HepG2 (cell line): ENCODE data around the gene TMEM167B. TPM values are rescaled to one million over a fixed set of nuclear protein-coding genes. Genes with fewer than 3 reads are reported as not detected.

ENCODE experiments used
- ATAC-seq: fragments of 200-7000 bp; cut with Tn5 transposase; 3 replicates; pipeline ENCODE4 v1.9.1; 2020; ENCODE audit warnings: mild to moderate bottlenecking, moderate library complexity
- BruUV-seq: library from RNA; stranded (reverse); fragments of 400-500 nt; replicated peaks from 2 replicates; lab custom pipeline; 2021; lab: Mats Ljungman, UMichigan
- CTCF ChIA-PET: fragments of 300-600 bp; formaldehyde crosslinking; extraction: SDS; loops from one replicate; lab custom pipeline; 2021; ENCODE audit warnings: low total read pairs, inconsistent platforms, low intra/inter-chr PET ratio; lab: Yijun Ruan, JAX
- POLR2A ChIA-PET: fragments of 350-600 bp; sonication (Branson Sonifier 250); formaldehyde crosslinking; loops from one replicate; lab custom pipeline; 2020; ENCODE audit warnings: antibody characterized with exemption, inconsistent platforms; lab: Yijun Ruan, JAX
- DNase-seq: peaks from one replicate; pipeline ENCODE4 v3.0.0-alpha.2; 2015; ENCODE audit warnings: low spot score
- FAIRE-seq: peaks from 3 replicates; lab custom pipeline; 2011; peaks lifted over from hg19 to GRCh38; lab: Jason Lieb, UNC
- H2AFZ ChIP-seq: one replicate; pipeline ENCODE4 v1.6.1; 2011; ENCODE audit warnings: low read length, inconsistent platforms
- H3K27ac ChIP-seq: fragments of 300-600 bp; 3 replicates; pipeline ENCODE4 v1.8.0; 2011; ENCODE audit warnings: mixed run types, mild to moderate bottlenecking, mixed read lengths, low read length, inconsistent platforms; ENCODE audit not compliant: insufficient read depth; ENCODE audit errors: extremely low read length
- H3K27me3 ChIP-seq, 2 experiments: fragments of 200-600 bp in 1 of 2; 2 replicates in 1 of 2; 3 replicates in 1 of 2; pipeline versions ENCODE4 v1.6.0 to v1.8.0; 2011; ENCODE audit warnings: low read length in 2 of 2, mild to moderate bottlenecking in 2 of 2, moderate library complexity in 2 of 2, inconsistent platforms in 1 of 2; ENCODE audit not compliant: insufficient read depth in 2 of 2, control insufficient read depth in 1 of 2
- H3K36me3 ChIP-seq, 2 experiments: fragments of 200-600 bp in 1 of 2; replicated peaks in 1 of 2; 2 replicates in 1 of 2; 3 replicates in 1 of 2; pipeline versions ENCODE4 v1.5.1 to v1.8.0; 2011; ENCODE audit warnings: low read length in 2 of 2, inconsistent platforms in 1 of 2; ENCODE audit not compliant: insufficient read depth in 2 of 2, control insufficient read depth in 1 of 2
- H3K4me1 ChIP-seq: 2 replicates; pipeline ENCODE4 v1.5.1; 2012; ENCODE audit warnings: low read length, inconsistent platforms; ENCODE audit not compliant: insufficient read depth
- H3K4me2 ChIP-seq: 2 replicates; pipeline ENCODE4 v1.6.0; 2011; ENCODE audit warnings: low read depth, low read length, inconsistent platforms
- H3K4me3 ChIP-seq, 3 experiments: fragments of 200-600 bp in 1 of 3; sonication (generic), shearing (Covaris generic) in 1 of 3; replicated peaks in 1 of 3; 2 replicates each; pipeline ENCODE4 v1.5.1; 2011 to 2016; ENCODE audit warnings: low read length in 3 of 3, inconsistent platforms in 2 of 3, low read depth in 2 of 3, mild to moderate bottlenecking in 2 of 3, control low read depth in 1 of 3, mixed read lengths in 1 of 3; ENCODE audit not compliant: insufficient read depth in 1 of 3
- H3K79me2 ChIP-seq: one replicate; pipeline ENCODE4 v1.6.1; 2011; ENCODE audit warnings: low read length, inconsistent platforms; ENCODE audit not compliant: insufficient read depth
- H3K9ac ChIP-seq: 2 replicates; pipeline ENCODE4 v1.6.0; 2011; ENCODE audit warnings: mild to moderate bottlenecking, low read depth, low read length, inconsistent platforms; ENCODE audit not compliant: insufficient read depth
- H3K9me3 ChIP-seq: 2 replicates; pipeline ENCODE4 v1.5.1; 2012; ENCODE audit warnings: mild to moderate bottlenecking, low read length
- H4K20me1 ChIP-seq: 2 replicates; pipeline ENCODE4 v1.6.0; 2011; ENCODE audit warnings: inconsistent platforms, mild to moderate bottlenecking, low read length, moderate library complexity; ENCODE audit not compliant: insufficient read depth
- ARID3A ChIP-seq: IDR thresholded peaks from 2 replicates; pipeline ENCODE4 v1.6.1; 2012; ENCODE audit warnings: low read depth, low read length, improper control_type of control experiment
- FOXO4 ChIP-seq: sonication (generic); formaldehyde crosslinking; conservative IDR thresholded peaks from 2 replicates; pipeline ENCODE4 v1.8.1; 2023; ENCODE audit warnings: missing genetic modification reagents
- GMEB1 ChIP-seq: sonication (generic); formaldehyde crosslinking; IDR thresholded peaks from 2 replicates; pipeline ENCODE4 v1.5.1; 2020; ENCODE audit warnings: missing genetic modification reagents, mild to moderate bottlenecking, borderline replicate concordance
- KLF15 ChIP-seq: sonication (generic); formaldehyde crosslinking; IDR thresholded peaks from 2 replicates; pipeline ENCODE4 v1.8.1; 2023; ENCODE audit warnings: borderline replicate concordance, mild to moderate bottlenecking, inconsistent platforms, missing genetic modification reagents, mixed read lengths
- RNF219 ChIP-seq: sonication (generic); formaldehyde crosslinking; IDR thresholded peaks from 2 replicates; pipeline ENCODE4 v1.5.0; 2020; ENCODE audit warnings: mild to moderate bottlenecking, missing genetic modification reagents
- ZBTB44 ChIP-seq: sonication (generic); formaldehyde crosslinking; IDR thresholded peaks from 2 replicates; pipeline ENCODE4 v1.4.0; 2020; ENCODE audit warnings: missing genetic modification reagents
- WGBS: methylation state at CpG from one replicate; pipeline ENCODE4 v1.1.6; 2017; ENCODE audit warnings: low lambda C conversion rate; 5-methylcytosine and 5-hydroxymethylcytosine counted together
- in situ Hi-C: cut with HindIII; loops from 2 replicates; pipeline ENCODE4 v1.10.0; 2017; ENCODE audit warnings: low pct_unique_long_range_greater_than_20kb; ENCODE audit not compliant: extremely low pct_ligation_motif_present
- intact Hi-C: fragments of 100-400 bp; cut with micrococcal nuclease; formaldehyde crosslinking; loops from one replicate; pipeline ENCODE4 v1.10.0; 2022; ENCODE audit not compliant: unreplicated experiment
- polyA plus RNA-seq, 8 experiments: library from polyadenylated mRNA; depleted of rRNA in 3 of 8; stranded (reverse) in 7 of 8; unstranded in 1 of 8; fragments of >200 nt; fragmentation: Illumina TruSeq in 4 of 8; extraction: Trizol in 4 of 8; gene quantifications; 2 replicates each; pipeline versions ENCODE4 v1.2.1 to v1.2.3, GENCODE V29; 2011 to 2016; ENCODE audit warnings: low read depth in 4 of 8, missing spikeins in 1 of 8, mixed read lengths in 1 of 8; ENCODE audit not compliant: insufficient read depth in 1 of 8
- total RNA-seq, 5 experiments: library from RNA; depleted of rRNA; stranded (reverse); fragments of >200 nt; fragmentation: Illumina TruSeq; extraction: Trizol; gene quantifications; 2 replicates each; pipeline ENCODE4 v1.2.3, GENCODE V29; 2016; ENCODE audit warnings: low read depth in 1 of 5

Gene TMEM167B
- total and polyA plus RNA-seq, 2 of the 13 experiments (the other 11 are each of a cell fraction or from before 2014, with no cell fraction given), result 9.5 to 22.4 TPM

GRCh38 chr1:109078317-109078716, 12.2 kb upstream of the TMEM167B start:
- Histone ChIP-seq H3K27ac (no peak overlapping the region), H2AFZ (peak overlapping the region; percentile 96), H3K4me3 (no peak overlapping the region), H3K4me1 (peaks cover 45% of the 10 kb centered on the region), H3K9ac (no peak overlapping the region), H3K9me3 (no peaks in the 10 kb centered on the region), H4K20me1 (no peaks in the 10 kb centered on the region), H3K36me3 (no peaks in the 10 kb centered on the region), H3K4me2 (0 out of 2 replicates have a peak overlapping the region, but pooled peaks have one; percentile 7), H3K79me2 (peaks cover 12% of the 10 kb centered on the region), H3K27me3 (no peaks in the 10 kb centered on the region; a peak in 2 of 5 replicates)
- POLR2A ChIA-PET, result no interaction called here
- intact Hi-C loops, result no loop called here
- in situ Hi-C loops, result no loop called here
- DNase-seq (no peak), ATAC-seq (no peak), FAIRE-seq (no peak)
- TF ChIP-seq GMEB1 (CRISPR knock-in tag) (no peak), RNF219 (CRISPR knock-in tag) (no peak), KLF15 (no peak), ARID3A (no peak), FOXO4 (no peak), ZBTB44 (CRISPR knock-in tag) (no peak)
- WGBS, result no CpG with 5 or more reads among the region's 1 CpG
- no TSS peak for BruUV-seq
- CTCF ChIA-PET, result no interaction called here
